K562 (cell line): ENCODE measurements around the gene MEA1. TPM values are rescaled to one million over a fixed set of nuclear protein-coding genes. Genes with fewer than 3 reads are reported as not detected.
A peak's percentile ranks its signal among the peaks of the same experiment; 100 is the strongest.

Source experiments
- EGR1 ChIP-seq: fragments of 450-650 bp; conservative IDR thresholded peaks from 2 replicates; pipeline ENCODE4 v1.6.1; 2017; ENCODE audit warnings: mild to moderate bottlenecking
- EWSR1 ChIP-seq: fragments of 450-650 bp; IDR thresholded peaks from 2 replicates; pipeline ENCODE4 v1.6.1; 2018; ENCODE audit warnings: borderline replicate concordance, mild to moderate bottlenecking, low read depth, moderate library complexity; ENCODE audit not compliant: partially characterized antibody
- LARP7 ChIP-seq: fragments of 450-650 bp; IDR thresholded peaks from 2 replicates; pipeline ENCODE4 v1.6.1; 2016
- MEIS2 ChIP-seq: fragments of 450-650 bp; IDR thresholded peaks from 2 replicates; pipeline ENCODE4 v1.6.1; 2014; ENCODE audit warnings: mild to moderate bottlenecking; ENCODE audit not compliant: partially characterized antibody
- NFYB ChIP-seq: IDR thresholded peaks from 2 replicates; pipeline ENCODE4 v1.6.1; 2011; ENCODE audit warnings: mild to moderate bottlenecking, moderate library complexity; ENCODE audit not compliant: insufficient read length; ENCODE audit errors: extremely low read depth
- PURB ChIP-seq: sonication (generic); formaldehyde crosslinking; IDR thresholded peaks from 2 replicates; pipeline ENCODE4 v1.9.0; 2021; ENCODE audit warnings: low read depth, mild to moderate bottlenecking, missing genetic modification reagents
- RNF2 ChIP-seq: sonication (generic); IDR thresholded peaks from 2 replicates; pipeline ENCODE4 v1.6.1; 2016
- SIN3A ChIP-seq, 2 experiments: fragments of 150-350 bp in 1 of 2; IDR thresholded peaks; 2 replicates each; pipeline ENCODE4 v1.6.1; 2011 to 2016; ENCODE audit warnings: borderline replicate concordance in 2 of 2, low read depth in 2 of 2, low read length in 2 of 2, mild to moderate bottlenecking in 2 of 2, moderate library complexity in 2 of 2; ENCODE audit not compliant: control insufficient read depth in 1 of 2
- SIN3B ChIP-seq: fragments of 450-650 bp; IDR thresholded peaks from 2 replicates; pipeline ENCODE4 v1.6.1; 2017; ENCODE audit warnings: low read depth, mild to moderate bottlenecking, moderate library complexity
- TCF7L2 ChIP-seq: fragments of 150-350 bp; IDR thresholded peaks from 2 replicates; pipeline ENCODE4 v1.6.1; 2016; ENCODE audit warnings: low read depth, mild to moderate bottlenecking, low read length, moderate library complexity
- ZNF146 ChIP-seq: IDR thresholded peaks from one replicate; pipeline ENCODE4 v1.6.1; 2018; ENCODE audit warnings: missing compliant biosample characterization; ENCODE audit not compliant: unreplicated experiment
- ZNF77 ChIP-seq: fragments of 250-450 bp; sonication (Bioruptor Pico); IDR thresholded peaks from 2 replicates; pipeline ENCODE4 v1.5.0; 2020
- polyA plus RNA-seq, 8 experiments: library from polyadenylated mRNA; depleted of rRNA in 4 of 8; stranded (reverse) in 5 of 8; unstranded in 3 of 8; fragments of >200 nt; fragmentation: Nextera tagmentation in 2 of 8; fragmentation: Illumina TruSeq in 1 of 8; extraction: Ambion mirVana in 2 of 8; extraction: Trizol in 1 of 8; gene quantifications; 2 replicates each; pipeline versions ENCODE4 v1.2.1 to v1.2.3, GENCODE V29; 2011 to 2014; ENCODE audit warnings: inconsistent platforms in 1 of 8, missing spikeins in 1 of 8
- total RNA-seq, 7 experiments: library from RNA; depleted of rRNA in 6 of 7; stranded (reverse); fragments of >200 nt in 6 of 7; fragmentation: Illumina TruSeq in 2 of 7; extraction: Trizol in 2 of 7; gene quantifications; 2 replicates each; pipeline versions ENCODE4 v1.2.1 to v1.2.3, GENCODE V29; 2011 to 2021; ENCODE audit warnings: low replicate concordance in 1 of 7
- TF ChIP-seq, protein P1 (sequence below): fragments of 200-800 bp; sonication (Bioruptor generic); IDR thresholded peaks from 2 replicates; pipeline ENCODE4 v1.6.1; 2016; ENCODE audit warnings: missing genetic modification characterization, missing compliant biosample characterization
- TF ChIP-seq, protein P2 (sequence below), 2 experiments: fragments of 450-650 bp in 1 of 2; sonication (generic) in 1 of 2; formaldehyde crosslinking in 1 of 2; IDR thresholded peaks in 1 of 2; conservative IDR thresholded peaks in 1 of 2; 2 replicates each; pipeline versions ENCODE4 v1.6.1 to v1.8.1; 2016 to 2023; ENCODE audit warnings: mild to moderate bottlenecking in 2 of 2, moderate library complexity in 2 of 2, inconsistent platforms in 1 of 2, missing genetic modification reagents in 1 of 2
- TF ChIP-seq, protein P3 (sequence below): sonication (generic); formaldehyde crosslinking; IDR thresholded peaks from 2 replicates; pipeline ENCODE4 v1.8.0; 2023; ENCODE audit warnings: mild to moderate bottlenecking, missing genetic modification reagents

MEA1 gene
- total and polyA plus RNA-seq, 9 of the 15 experiments (the other 6 are each of a cell fraction or from before 2014, with no cell fraction given) = 86.8 to 210 (median 152) TPM

DNA sequence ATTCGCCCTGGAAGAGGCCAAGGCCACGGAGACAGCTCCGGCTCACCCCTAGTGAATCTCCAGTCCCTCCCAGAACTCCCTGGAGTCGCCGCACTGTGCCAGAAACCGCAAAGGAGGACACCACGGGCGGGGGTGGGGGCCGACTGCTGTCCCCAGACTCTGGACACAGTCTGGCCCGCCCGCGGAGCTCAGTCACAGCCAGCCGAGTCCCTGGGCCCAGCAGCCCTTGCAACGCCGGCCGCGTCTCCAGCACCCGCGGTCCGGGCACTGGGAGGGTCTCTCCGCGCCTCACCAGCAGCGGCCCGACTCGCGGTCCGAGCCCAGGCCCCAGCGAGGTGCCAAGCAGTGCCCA is 35.3 kb downstream of the MEA1 start (continued):
- TF ChIP-seq, protein P1, sequence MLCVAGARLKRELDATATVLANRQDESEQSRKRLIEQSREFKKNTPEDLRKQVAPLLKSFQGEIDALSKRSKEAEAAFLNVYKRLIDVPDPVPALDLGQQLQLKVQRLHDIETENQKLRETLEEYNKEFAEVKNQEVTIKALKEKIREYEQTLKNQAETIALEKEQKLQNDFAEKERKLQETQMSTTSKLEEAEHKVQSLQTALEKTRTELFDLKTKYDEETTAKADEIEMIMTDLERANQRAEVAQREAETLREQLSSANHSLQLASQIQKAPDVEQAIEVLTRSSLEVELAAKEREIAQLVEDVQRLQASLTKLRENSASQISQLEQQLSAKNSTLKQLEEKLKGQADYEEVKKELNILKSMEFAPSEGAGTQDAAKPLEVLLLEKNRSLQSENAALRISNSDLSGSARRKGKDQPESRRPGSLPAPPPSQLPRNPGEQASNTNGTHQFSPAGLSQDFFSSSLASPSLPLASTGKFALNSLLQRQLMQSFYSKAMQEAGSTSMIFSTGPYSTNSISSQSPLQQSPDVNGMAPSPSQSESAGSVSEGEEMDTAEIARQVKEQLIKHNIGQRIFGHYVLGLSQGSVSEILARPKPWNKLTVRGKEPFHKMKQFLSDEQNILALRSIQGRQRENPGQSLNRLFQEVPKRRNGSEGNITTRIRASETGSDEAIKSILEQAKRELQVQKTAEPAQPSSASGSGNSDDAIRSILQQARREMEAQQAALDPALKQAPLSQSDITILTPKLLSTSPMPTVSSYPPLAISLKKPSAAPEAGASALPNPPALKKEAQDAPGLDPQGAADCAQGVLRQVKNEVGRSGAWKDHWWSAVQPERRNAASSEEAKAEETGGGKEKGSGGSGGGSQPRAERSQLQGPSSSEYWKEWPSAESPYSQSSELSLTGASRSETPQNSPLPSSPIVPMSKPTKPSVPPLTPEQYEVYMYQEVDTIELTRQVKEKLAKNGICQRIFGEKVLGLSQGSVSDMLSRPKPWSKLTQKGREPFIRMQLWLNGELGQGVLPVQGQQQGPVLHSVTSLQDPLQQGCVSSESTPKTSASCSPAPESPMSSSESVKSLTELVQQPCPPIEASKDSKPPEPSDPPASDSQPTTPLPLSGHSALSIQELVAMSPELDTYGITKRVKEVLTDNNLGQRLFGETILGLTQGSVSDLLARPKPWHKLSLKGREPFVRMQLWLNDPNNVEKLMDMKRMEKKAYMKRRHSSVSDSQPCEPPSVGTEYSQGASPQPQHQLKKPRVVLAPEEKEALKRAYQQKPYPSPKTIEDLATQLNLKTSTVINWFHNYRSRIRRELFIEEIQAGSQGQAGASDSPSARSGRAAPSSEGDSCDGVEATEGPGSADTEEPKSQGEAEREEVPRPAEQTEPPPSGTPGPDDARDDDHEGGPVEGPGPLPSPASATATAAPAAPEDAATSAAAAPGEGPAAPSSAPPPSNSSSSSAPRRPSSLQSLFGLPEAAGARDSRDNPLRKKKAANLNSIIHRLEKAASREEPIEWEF (CRISPR knock-in tag) = no peak
- TF ChIP-seq TCF7L2 (no peak), PURB (CRISPR knock-in tag) (no peak), MEIS2 (no peak), ZNF146 (CRISPR knock-in tag) (peak; percentile 28), EGR1 (peak; percentile 73), SIN3B (no peak), NFYB (no peak), ZNF77 (CRISPR knock-in tag) (no peak), RNF2 (no peak), EWSR1 (no peak), SIN3A (IDR thresholded peaks at IDR 0.05; ENCODE audit: borderline replicate concordance in 2 of 2, control insufficient read depth in 1 of 2, low read depth in 2 of 2, low read length in 2 of 2) (peak in 1 of 2 experiments; percentile 60; a peak in 1 of 4 replicates), LARP7 (no peak)
- TF ChIP-seq, protein P2, sequence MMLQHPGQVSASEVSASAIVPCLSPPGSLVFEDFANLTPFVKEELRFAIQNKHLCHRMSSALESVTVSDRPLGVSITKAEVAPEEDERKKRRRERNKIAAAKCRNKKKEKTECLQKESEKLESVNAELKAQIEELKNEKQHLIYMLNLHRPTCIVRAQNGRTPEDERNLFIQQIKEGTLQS (IDR thresholded peaks at IDR 0.05) = no peak
- TF ChIP-seq, protein P2 (CRISPR knock-in tag; conservative IDR thresholded peaks at IDR 0.05) = no peak
- TF ChIP-seq, protein P3, sequence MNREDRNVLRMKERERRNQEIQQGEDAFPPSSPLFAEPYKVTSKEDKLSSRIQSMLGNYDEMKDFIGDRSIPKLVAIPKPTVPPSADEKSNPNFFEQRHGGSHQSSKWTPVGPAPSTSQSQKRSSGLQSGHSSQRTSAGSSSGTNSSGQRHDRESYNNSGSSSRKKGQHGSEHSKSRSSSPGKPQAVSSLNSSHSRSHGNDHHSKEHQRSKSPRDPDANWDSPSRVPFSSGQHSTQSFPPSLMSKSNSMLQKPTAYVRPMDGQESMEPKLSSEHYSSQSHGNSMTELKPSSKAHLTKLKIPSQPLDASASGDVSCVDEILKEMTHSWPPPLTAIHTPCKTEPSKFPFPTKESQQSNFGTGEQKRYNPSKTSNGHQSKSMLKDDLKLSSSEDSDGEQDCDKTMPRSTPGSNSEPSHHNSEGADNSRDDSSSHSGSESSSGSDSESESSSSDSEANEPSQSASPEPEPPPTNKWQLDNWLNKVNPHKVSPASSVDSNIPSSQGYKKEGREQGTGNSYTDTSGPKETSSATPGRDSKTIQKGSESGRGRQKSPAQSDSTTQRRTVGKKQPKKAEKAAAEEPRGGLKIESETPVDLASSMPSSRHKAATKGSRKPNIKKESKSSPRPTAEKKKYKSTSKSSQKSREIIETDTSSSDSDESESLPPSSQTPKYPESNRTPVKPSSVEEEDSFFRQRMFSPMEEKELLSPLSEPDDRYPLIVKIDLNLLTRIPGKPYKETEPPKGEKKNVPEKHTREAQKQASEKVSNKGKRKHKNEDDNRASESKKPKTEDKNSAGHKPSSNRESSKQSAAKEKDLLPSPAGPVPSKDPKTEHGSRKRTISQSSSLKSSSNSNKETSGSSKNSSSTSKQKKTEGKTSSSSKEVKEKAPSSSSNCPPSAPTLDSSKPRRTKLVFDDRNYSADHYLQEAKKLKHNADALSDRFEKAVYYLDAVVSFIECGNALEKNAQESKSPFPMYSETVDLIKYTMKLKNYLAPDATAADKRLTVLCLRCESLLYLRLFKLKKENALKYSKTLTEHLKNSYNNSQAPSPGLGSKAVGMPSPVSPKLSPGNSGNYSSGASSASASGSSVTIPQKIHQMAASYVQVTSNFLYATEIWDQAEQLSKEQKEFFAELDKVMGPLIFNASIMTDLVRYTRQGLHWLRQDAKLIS (CRISPR knock-in tag) = peak; percentile 87; the same call in 1 of the 2 replicates
